Adrenal gland (tissue), 12 donors: ENCODE results near the gene MAPKAP1. TPM values are rescaled to one million over a fixed set of nuclear protein-coding genes. Genes with fewer than 3 reads are reported as not detected.

Experiments used
- DNase-seq, 7 donors: peaks; one replicate each; pipeline ENCODE4 v3.0.0-alpha.2; 2019 to 2020
- H3K27ac ChIP-seq, 5 donors: fragments of 200-600 bp; sonication (generic) in 4 of 5; 1 replicate in 3 of 5; 2 replicates in 2 of 5; pipeline versions ENCODE4 v1.5.1 to v1.8.0; 2016 to 2020; ENCODE audit warnings: mild to moderate bottlenecking in 1 of 5
- H3K27me3 ChIP-seq: fragments of 200-600 bp; 2 replicates; pipeline ENCODE4 v1.8.0; 2021
- H3K36me3 ChIP-seq, 2 donors: fragments of 200-600 bp; replicated peaks in 1 of 2; 1 replicate in 1 of 2; 2 replicates in 1 of 2; pipeline versions ENCODE4 v1.5.1 to v1.8.0; 2018 to 2022
- H3K4me1 ChIP-seq, 2 donors: fragments of 200-600 bp; replicated peaks in 1 of 2; 1 replicate in 1 of 2; 2 replicates in 1 of 2; pipeline versions ENCODE4 v1.5.1 to v1.8.0; 2018 to 2021
- H3K4me3 ChIP-seq, 4 donors: fragments of 200-600 bp; sonication (generic) in 3 of 4; one replicate each; pipeline ENCODE4 v1.5.1; 2016 to 2018
- H3K9me3 ChIP-seq, 3 donors: fragments of 200-600 bp; sonication (generic) in 1 of 3; replicated peaks in 1 of 3; 1 replicate in 2 of 3; 2 replicates in 1 of 3; pipeline versions ENCODE4 v1.5.1 to v1.8.0; 2016 to 2021
- CTCF ChIP-seq, 6 experiments: fragments of 450-650 bp in 4 of 6; fragments of 200-600 bp in 2 of 6; sonication (generic) in 1 of 6; IDR thresholded peaks; 1 replicate in 5 of 6; 2 replicates in 1 of 6; pipeline versions ENCODE4 v1.5.1 to v1.8.0; 2016 to 2021; ENCODE audit warnings: antibody characterized with exemption in 6 of 6, mild to moderate bottlenecking in 2 of 6, moderate library complexity in 1 of 6
- POLR2A ChIP-seq, 2 donors: fragments of 450-650 bp; IDR thresholded peaks; one replicate each; pipeline ENCODE4 v1.6.1; 2017; ENCODE audit warnings: antibody characterized with exemption in 2 of 2, mild to moderate bottlenecking in 2 of 2, moderate library complexity in 1 of 2
- WGBS, 4 donors: extraction: QIAGEN DNeasy Blood & Tissue Kit in 2 of 4; methylation state at CpG; one replicate each; pipeline versions ENCODE4 v1.1.5 to v1.1.7; 2013 to 2017; 5-methylcytosine and 5-hydroxymethylcytosine counted together
- intact Hi-C, 2 donors: fragments of 100-400 bp; cut with DNase I; formaldehyde crosslinking; loops; one replicate each; pipeline versions ENCODE4 v1.14.1 to v1.15.0; 2022 to 2023
- polyA plus RNA-seq, 3 donors: library from polyadenylated mRNA; stranded (reverse); fragments of 200-250 nt in 2 of 3; fragments of 350-450 nt in 1 of 3; fragmentation: Illumina TruSeq in 1 of 3; extraction: RNeasy Lipid Tissue Mini Kit (QIAGEN cat#74804) in 1 of 3; gene quantifications; one replicate each; pipeline ENCODE4 v1.2.3, GENCODE V29; 2013 to 2014
- small RNA-seq, 2 donors: library from RNA; depleted of rRNA; stranded (forward); fragments of <200 nt; gene quantifications; one replicate each; pipeline ENCODE3, GENCODE V24; 2016
- total RNA-seq, 9 donors: library from RNA; depleted of rRNA in 4 of 9; stranded (reverse); fragments of >200 nt in 4 of 9; fragments of 120-200 nt in 1 of 9; fragmentation: NEBNext Ultra II Directional in 1 of 9; extraction: Animal tissue kit (Norgen Biotek cat#: 25700) in 1 of 9; gene quantifications; one replicate each; pipeline versions ENCODE4 v1.1.0 to v1.2.4, GENCODE V29; 2013 to 2023
- donor health status: healthy with polysubstance abuse.
- donor health status: Bipolar disorder and iron deficiency.
- donor health status: DM: yes; HTN: yes; CAD: no.
- donor health status: DM: no; HTN: no; CAD: no.
- donor health status: DM: no; HTN: no; CAD: no.
- donor health status: DM: yes; HTN: yes; CAD: no.

MAPKAP1 gene
- total and polyA plus RNA-seq, 12 donors, result 72.2 to 156 (median 94.9) TPM

- TF ChIP-seq CTCF (IDR thresholded peaks at IDR 0.05) (no peak), POLR2A (IDR thresholded peaks at IDR 0.05) (no peak)
- Histone ChIP-seq H3K36me3 (no peaks in the 10 kb centered on the region), H3K4me3 (no peak overlapping the region), H3K27ac (no peak overlapping the region), H3K27me3 (no peaks in the 10 kb centered on the region), H3K9me3 (no peaks in the 10 kb centered on the region), H3K4me1 (no peaks in the 10 kb centered on the region)
- intact Hi-C loops, result no loop called here
- WGBS, 4 donors, result 90 to 96% (median 93%) methylated on average over 6 of the region's 6 CpGs
- no peak for DNase-seq
These were observed 315.3 kb downstream of the MAPKAP1 start for GRCh38 chr9:125391704-125392103.

- DNase-seq, result no peak
- Histone ChIP-seq H3K36me3 (no peaks in the 10 kb centered on the region), H3K4me1 (no peaks in the 10 kb centered on the region), H3K4me3 (no peak overlapping the region), H3K27me3 (no peaks in the 10 kb centered on the region), H3K9me3 (no peaks in the 10 kb centered on the region), H3K27ac (no peak overlapping the region)
- intact Hi-C loops, result no loop called here
- 63 to 72% (median 68%) methylated on average over 6 of the region's 6 CpGs for WGBS, 4 donors
- TF ChIP-seq POLR2A (IDR thresholded peaks at IDR 0.05) (no peak), CTCF (IDR thresholded peaks at IDR 0.05) (no peak)
These were observed 318.0 kb downstream of the MAPKAP1 start for GRCh38 chr9:125388978-125389377.

DNA sequence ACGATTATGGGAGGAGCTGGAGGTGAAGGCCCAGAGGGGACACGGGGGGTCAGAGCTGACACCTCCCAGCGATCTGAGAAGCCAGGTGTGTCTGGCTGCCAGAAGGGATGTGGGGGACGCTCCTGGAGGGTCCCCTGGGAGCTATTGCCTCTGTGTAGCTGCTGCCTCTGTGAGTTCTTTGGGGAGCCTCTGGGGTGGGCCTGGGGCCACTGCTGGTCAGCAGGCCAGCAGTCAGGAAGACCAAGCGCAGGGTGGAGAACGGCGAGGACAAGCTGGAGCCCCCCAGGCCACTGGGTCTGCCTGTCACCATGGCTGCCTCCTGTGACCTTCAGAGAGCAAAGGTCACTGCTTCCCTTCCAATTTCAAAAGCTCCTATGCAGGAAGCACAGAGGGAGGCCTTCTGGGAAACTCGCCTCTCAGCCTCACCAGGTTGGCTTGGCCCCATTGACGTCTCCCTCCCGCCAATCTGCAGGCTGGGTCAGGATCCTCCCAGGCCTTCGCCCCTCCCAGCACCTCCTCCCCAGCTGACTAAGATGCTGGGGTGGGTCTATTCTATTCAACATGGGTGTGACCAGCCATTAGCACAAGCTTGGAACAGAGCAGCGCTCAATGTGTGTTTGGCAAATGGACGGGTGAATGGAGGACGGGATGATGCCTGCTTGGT lies 319.0 kb downstream of the MAPKAP1 start:
- H3K4me1 ChIP-seq, result no peaks in the 10 kb centered on the region
- H3K27ac ChIP-seq, result no peak overlapping the region
- 86 to 94% (median 89%) methylated on average over 7 to 14 of the region's 14 CpGs for WGBS, 4 donors
- intact Hi-C loops, result no loop called here
- H3K4me3 ChIP-seq, result no peak overlapping the region
- H3K9me3 ChIP-seq, result no peaks in the 10 kb centered on the region
- TF ChIP-seq CTCF (IDR thresholded peaks at IDR 0.05) (no peak), POLR2A (IDR thresholded peaks at IDR 0.05) (no peak)
- DNase-seq, result no peak
- H3K36me3 ChIP-seq, result no peaks in the 10 kb centered on the region
- H3K27me3 ChIP-seq, result no peaks in the 10 kb centered on the region

Small RNA genes within 50 kb of the gene (small RNA-seq; reads per million reads assigned to genes)
- gene RF00017, result 0 reads per million in 2 donors

Other genes with a start within 250 kb of the MAPKAP1 start
- gene PBX3, start 40.2 kb upstream of the MAPKAP1 start, total RNA-seq, result 100 to 1,000 TPM in 7 of 9 donors, 10 to 100 TPM in 2; 18.3 to 231 (median 136) TPM
- 10 to 100 TPM; 43.4 to 57.8 (median 56.1) TPM for gene PBX3, start 40.2 kb upstream of the MAPKAP1 start, polyA plus RNA-seq